Neural cell (in vitro differentiated cells): ENCODE measurements around the gene CDK13.

Source experiments
- EP300 ChIP-seq: fragments of 450-650 bp; conservative IDR thresholded peaks from 2 replicates; pipeline ENCODE4 v1.6.1; 2014; ENCODE audit warnings: antibody characterized with exemption, mild to moderate bottlenecking, moderate library complexity; ENCODE audit not compliant: poor library complexity, severe bottlenecking
- REST ChIP-seq: IDR thresholded peaks from 2 replicates; pipeline ENCODE4 v1.6.1; 2012; ENCODE audit warnings: borderline replicate concordance

DNA sequence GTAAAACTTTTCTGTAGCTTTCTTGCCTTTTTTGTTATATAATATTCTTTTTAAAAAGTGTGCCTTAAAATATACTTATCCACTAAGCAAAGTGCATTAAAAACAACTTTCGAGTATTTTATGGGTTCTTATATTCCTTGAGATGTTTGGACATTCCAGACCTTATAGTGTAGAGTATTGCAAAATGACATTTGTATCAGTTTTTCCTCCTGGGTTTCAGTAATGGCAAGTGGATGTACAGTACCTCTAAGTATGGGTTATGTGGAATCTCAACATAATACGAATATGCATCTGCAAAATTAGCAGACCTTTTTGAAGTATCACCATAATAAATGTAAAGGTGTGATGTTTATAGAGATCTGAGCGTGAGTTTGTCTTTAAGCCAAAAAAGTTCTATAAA lies 2.7 kb downstream of the CDK13 start:
- TF ChIP-seq EP300: no peak
- TF ChIP-seq REST: no peak
